NB4 (cell line): ENCODE measurements around the gene RTP1.
"Not testable (repeated sequence)": the region's sequence is repeated elsewhere in the genome, so short reads cannot be mapped to it uniquely, and the experiment has no call there.

Source experiments
- DNase-seq: peaks from one replicate; pipeline ENCODE4 v3.0.0; 2010; ENCODE audit warnings: low read depth
- H3K4me3 ChIP-seq: one replicate; pipeline ENCODE4 v1.5.1; 2011; ENCODE audit warnings: mild to moderate bottlenecking, low read depth, low read length, moderate library complexity
- MYC ChIP-seq: IDR thresholded peaks from 2 replicates; pipeline ENCODE4 v1.6.1; 2011; ENCODE audit warnings: low read depth, low read length
- POLR2A ChIP-seq: IDR thresholded peaks from 2 replicates; pipeline ENCODE4 v1.6.1; 2011; ENCODE audit warnings: mild to moderate bottlenecking; ENCODE audit not compliant: insufficient read length; ENCODE audit errors: extremely low read depth
- TF ChIP-seq, protein P1 (sequence below): IDR thresholded peaks from one replicate; pipeline ENCODE4 v1.5.1; 2012; ENCODE audit warnings: low read depth, low read length
- TF ChIP-seq, protein P2 (sequence below): IDR thresholded peaks from 2 replicates; pipeline ENCODE4 v1.6.1; 2011; ENCODE audit warnings: low read depth, low read length

Gene RTP1

DNA sequence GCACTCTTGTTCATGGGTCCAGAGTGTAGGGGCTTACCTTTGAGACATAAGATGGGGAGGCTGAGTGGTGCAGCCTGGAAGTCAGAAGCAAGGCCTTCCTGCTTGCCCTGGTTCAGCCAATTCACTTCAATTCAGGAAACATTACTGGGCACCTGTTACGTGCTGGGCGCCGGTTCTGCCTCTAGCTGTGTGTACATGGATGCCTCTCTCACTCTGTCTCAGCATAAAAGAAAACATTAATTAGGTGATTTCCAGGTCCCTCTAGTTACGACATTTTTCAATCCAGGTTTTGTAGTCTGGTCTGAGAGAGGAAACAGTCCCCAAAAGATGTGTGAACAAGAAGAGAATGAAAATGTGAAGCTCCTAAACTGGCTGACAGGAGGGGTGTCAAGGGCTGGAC lies 1.2 kb downstream of the RTP1 start:
- DNase-seq, result no peak
- TF ChIP-seq, protein P1, sequence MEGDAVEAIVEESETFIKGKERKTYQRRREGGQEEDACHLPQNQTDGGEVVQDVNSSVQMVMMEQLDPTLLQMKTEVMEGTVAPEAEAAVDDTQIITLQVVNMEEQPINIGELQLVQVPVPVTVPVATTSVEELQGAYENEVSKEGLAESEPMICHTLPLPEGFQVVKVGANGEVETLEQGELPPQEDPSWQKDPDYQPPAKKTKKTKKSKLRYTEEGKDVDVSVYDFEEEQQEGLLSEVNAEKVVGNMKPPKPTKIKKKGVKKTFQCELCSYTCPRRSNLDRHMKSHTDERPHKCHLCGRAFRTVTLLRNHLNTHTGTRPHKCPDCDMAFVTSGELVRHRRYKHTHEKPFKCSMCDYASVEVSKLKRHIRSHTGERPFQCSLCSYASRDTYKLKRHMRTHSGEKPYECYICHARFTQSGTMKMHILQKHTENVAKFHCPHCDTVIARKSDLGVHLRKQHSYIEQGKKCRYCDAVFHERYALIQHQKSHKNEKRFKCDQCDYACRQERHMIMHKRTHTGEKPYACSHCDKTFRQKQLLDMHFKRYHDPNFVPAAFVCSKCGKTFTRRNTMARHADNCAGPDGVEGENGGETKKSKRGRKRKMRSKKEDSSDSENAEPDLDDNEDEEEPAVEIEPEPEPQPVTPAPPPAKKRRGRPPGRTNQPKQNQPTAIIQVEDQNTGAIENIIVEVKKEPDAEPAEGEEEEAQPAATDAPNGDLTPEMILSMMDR, result no peak
- TF ChIP-seq POLR2A (no peak), MYC (no peak)
- TF ChIP-seq, protein P2, sequence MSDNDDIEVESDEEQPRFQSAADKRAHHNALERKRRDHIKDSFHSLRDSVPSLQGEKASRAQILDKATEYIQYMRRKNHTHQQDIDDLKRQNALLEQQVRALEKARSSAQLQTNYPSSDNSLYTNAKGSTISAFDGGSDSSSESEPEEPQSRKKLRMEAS, result no peak
- no peak overlapping the region for H3K4me3 ChIP-seq

DNA sequence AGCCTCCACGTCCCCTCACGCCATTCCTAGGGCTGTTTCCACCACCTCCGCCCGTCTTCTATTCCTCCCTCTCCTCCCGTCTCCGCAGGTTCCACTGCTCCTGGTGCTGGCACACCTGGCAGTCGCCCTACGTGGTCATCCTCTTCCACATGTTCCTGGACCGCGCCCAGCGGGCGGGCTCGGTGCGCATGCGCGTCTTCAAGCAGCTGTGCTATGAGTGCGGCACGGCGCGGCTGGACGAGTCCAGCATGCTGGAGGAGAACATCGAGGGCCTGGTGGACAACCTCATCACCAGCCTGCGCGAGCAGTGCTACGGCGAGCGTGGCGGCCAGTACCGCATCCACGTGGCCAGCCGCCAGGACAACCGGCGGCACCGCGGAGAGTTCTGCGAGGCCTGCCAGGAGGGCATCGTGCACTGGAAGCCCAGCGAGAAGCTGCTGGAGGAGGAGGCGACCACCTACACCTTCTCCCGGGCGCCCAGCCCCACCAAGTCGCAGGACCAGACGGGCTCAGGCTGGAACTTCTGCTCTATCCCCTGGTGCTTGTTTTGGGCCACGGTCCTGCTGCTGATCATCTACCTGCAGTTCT lies 2.3 kb downstream of the RTP1 start:
- DNase-seq, H3K4me3 ChIP-seq: not testable (repeated sequence)

DNA sequence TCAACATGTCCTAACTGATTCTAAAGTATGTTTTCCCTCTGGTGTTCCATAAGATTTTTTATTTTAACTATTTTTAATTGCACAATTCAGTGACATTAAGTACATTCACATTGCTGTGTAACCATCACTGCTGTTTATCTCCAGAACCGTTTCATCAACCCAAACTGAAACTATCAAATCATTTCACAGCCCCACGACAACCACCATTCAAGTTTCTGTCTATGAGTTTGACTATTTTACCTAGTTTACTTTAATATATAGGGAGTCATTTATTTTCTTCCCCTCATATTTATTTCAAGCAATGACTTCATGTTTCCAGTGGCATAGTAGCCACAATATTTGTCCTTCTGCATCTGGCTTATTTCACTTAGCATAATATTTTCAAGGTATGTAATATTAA lies 8.4 kb downstream of the RTP1 start:
- DNase-seq, result no peak
- H3K4me3 ChIP-seq, result no peak overlapping the region
- TF ChIP-seq, protein P1, result no peak
- TF ChIP-seq, protein P2, result no peak
- TF ChIP-seq POLR2A (no peak), MYC (no peak)

DNA sequence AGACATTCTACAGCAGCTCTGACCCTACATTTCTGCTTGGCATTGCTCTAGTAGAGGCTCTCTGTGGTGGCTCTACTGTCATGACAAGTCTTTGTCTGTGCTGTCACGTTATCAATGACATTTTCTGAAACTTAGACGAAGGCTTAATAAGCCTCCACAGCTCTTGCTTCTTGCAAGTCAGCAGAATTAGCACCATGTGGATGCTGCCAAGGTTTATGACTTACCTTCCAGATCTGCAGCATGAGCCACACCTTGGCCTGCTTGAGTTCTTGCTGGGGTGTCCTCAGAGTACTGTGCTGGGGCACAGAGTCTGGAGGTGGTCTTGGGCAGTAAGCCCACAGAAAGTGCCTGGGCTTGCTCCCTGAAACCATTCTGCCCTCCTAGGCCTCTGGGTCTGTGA lies 9.8 kb downstream of the RTP1 start:
- H3K4me3 ChIP-seq, result no peak overlapping the region
- DNase-seq, result no peak

DNA sequence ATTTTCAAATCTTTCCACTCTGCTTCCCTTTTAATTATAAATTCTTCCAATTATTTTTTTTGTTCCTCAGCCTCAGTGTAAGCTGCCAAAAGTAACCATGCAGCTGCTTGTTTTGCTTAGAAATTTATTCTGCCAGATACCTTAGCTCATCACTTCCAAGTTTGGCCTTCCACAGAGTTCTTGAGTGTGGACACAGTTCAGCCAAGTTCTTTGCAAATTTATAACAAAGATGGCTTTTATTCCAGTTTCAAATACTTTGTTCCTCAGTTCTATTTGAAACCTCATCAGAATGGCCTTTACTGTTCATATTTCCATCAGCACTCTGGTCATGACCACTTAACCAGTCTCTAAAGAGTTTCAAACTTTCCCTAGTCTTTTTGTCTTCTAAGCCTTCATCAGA lies 10.3 kb downstream of the RTP1 start:
- TF ChIP-seq, protein P1, result no peak
- TF ChIP-seq, protein P2, result no peak
- TF ChIP-seq POLR2A (no peak), MYC (no peak)
- H3K4me3 ChIP-seq, result no peak overlapping the region

More for the DNA sequence above, 9.8 kb downstream of the RTP1 start:
- TF ChIP-seq, protein P1, result no peak
- TF ChIP-seq MYC, result no peak
- TF ChIP-seq POLR2A, result no peak
- TF ChIP-seq, protein P2, result no peak

DNA sequence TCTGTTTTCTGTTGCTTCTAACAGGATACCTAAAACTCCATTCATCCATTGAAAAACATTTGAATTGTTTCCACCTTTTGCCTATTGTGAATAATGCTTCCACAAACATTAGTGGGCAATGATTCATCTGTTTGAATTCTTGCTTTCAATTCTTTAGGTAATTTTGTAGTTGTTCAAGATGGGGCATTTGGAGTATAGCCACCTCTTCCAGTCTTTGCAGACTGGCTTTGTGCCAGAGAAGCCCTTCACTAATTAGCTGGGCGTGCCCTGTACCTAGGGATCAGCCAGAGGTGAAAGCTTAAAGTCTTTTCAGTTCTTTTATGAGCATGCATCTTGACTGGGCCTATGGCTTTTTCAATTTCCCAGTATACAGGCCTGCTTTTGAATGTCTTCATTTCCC lies 10.9 kb downstream of the RTP1 start:
- no peak for DNase-seq
- no peak overlapping the region for H3K4me3 ChIP-seq
- no peak for TF ChIP-seq POLR2A
- TF ChIP-seq, protein P2, result no peak
- TF ChIP-seq MYC, result no peak
- TF ChIP-seq, protein P1, result no peak

More for the DNA sequence above, 10.3 kb downstream of the RTP1 start:
- no peak for DNase-seq
